Mucosa of rectum (tissue), 2 donors: ENCODE measurements around the gene DAPK1.

Experiments used
- H3K27ac ChIP-seq, 2 donors: one replicate each; pipeline ENCODE4 v1.7.0; 2013; ENCODE audit warnings: inconsistent platforms in 2 of 2, low read depth in 2 of 2, low read length in 2 of 2
- H3K27me3 ChIP-seq, 2 donors: one replicate each; pipeline ENCODE4 v1.7.0; 2013; ENCODE audit warnings: low read length in 2 of 2; ENCODE audit not compliant: control insufficient read depth in 2 of 2, insufficient read depth in 2 of 2
- H3K36me3 ChIP-seq, 2 donors: one replicate each; pipeline ENCODE4 v1.7.0; 2013; ENCODE audit warnings: low read length in 2 of 2; ENCODE audit not compliant: control insufficient read depth in 2 of 2, insufficient read depth in 2 of 2
- H3K4me1 ChIP-seq, 2 donors: one replicate each; pipeline ENCODE4 v1.7.0; 2013; ENCODE audit warnings: low read length in 2 of 2, mild to moderate bottlenecking in 1 of 2; ENCODE audit not compliant: control insufficient read depth in 2 of 2, insufficient read depth in 2 of 2
- H3K4me3 ChIP-seq, 2 donors: one replicate each; pipeline ENCODE4 v1.7.0; 2013; ENCODE audit warnings: low read length in 2 of 2
- H3K9ac ChIP-seq, 2 donors: one replicate each; pipeline ENCODE4 v1.7.0; 2013; ENCODE audit warnings: low read length in 2 of 2, low read depth in 1 of 2, mild to moderate bottlenecking in 1 of 2
- H3K9me3 ChIP-seq, 2 donors: one replicate each; pipeline ENCODE4 v1.7.0; 2013; ENCODE audit warnings: low read length in 2 of 2; ENCODE audit not compliant: control insufficient read depth in 2 of 2
- donor health status: healthy.
- donor health status: Normal muscosa, but diverticular disease.

The DAPK1 gene

DNA sequence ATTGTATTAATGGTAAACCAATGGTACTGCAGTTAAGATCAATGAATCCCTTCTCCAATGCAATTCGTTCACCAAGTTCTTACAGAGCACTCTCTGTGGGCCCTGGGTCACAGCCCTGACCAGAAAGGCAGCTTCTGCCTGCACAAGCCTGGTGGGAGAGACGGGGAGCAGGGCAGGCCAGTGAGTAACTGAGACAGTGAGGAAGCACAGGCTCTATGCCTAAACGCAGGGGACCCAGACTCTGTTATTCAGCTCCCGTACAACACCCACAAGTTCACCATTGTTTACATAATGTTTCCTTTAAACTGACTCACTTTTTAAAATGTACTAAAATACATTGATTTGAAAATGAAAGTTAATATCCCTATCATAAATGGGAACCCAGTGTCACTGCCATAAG lies 187.8 kb downstream of the DAPK1 start:
- Histone ChIP-seq H3K4me3 (no peak overlapping the region), H3K36me3 (peaks cover 0 to 4% of the 10 kb centered on the region in 2 donors), H3K4me1 (peaks cover 3 to 9% of the 10 kb centered on the region in 2 donors), H3K27ac (no peak overlapping the region), H3K27me3 (no peaks in the 10 kb centered on the region), H3K9ac (no peak overlapping the region), H3K9me3 (no peaks in the 10 kb centered on the region)

DNA sequence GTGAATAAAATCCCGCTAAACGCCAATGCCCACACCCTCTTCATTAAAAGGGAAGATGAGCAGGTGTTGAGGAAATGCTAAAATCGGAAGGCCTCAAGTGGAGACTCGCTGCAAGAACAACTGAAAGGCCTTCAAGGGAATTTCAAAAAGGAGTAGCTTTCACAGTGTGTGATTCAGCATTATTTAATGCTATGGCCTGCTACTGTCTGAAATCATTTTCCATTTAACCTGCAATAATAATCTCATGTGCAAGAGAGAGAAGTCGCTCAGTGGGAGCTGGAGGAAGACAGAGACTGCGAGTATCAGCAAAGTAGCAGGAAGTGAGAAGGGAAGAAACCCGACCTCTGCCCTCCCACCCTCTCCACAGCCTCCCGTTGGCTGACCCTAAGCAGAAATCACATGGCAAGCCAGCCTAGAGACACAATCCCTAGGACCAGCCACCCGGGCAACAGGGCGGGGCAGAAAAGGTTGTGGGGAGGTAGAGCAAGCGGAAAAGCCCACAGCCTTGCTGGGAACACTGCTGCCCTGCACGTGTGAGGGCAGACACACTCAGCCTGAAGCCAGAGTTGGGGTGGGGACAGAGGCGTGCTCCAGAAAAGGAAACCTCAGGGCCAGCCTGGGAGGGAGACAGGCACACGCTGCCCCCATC lies 188.3 kb downstream of the DAPK1 start:
- Histone ChIP-seq H3K36me3 (peaks cover 0 to 4% of the 10 kb centered on the region in 2 donors), H3K9me3 (no peaks in the 10 kb centered on the region), H3K4me3 (no peak overlapping the region), H3K27ac (no peak overlapping the region), H3K9ac (no peak overlapping the region), H3K4me1 (peaks cover 3 to 9% of the 10 kb centered on the region in 2 donors), H3K27me3 (no peaks in the 10 kb centered on the region)

DNA sequence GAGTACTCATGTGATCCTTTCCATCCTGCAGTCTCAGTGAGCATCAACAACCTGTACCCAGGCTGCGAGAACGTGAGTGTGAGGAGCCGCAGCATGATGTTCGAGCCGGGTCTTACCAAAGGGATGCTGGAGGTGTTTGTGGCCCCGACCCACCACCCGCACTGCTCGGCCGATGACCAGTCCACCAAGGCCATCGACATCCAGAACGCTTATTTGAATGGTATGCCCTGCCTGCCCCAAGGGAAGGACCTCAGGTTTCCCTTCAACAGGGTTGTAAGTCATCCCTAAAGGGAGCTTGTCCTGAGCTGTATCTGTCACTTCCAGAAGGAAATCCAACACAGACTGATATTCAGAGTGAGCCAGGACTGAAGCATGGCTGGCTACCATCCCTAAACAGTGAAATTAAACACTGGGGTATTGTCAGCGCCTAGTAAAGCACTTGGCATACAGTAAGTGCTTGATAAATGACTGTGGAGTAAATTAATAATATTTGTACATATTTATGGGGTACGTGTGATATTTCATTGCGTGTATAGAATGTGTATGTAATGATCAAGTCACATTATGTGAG lies 188.9 kb downstream of the DAPK1 start:
- no peak overlapping the region for H3K9ac ChIP-seq
- H3K4me3 ChIP-seq, result no peak overlapping the region
- H3K27ac ChIP-seq, result no peak overlapping the region
- no peaks in the 10 kb centered on the region for H3K9me3 ChIP-seq
- H3K36me3 ChIP-seq, result peaks cover 0 to 3% of the 10 kb centered on the region in 2 donors
- H3K27me3 ChIP-seq, result no peaks in the 10 kb centered on the region
- peaks cover 3 to 9% of the 10 kb centered on the region in 2 donors for H3K4me1 ChIP-seq

DNA sequence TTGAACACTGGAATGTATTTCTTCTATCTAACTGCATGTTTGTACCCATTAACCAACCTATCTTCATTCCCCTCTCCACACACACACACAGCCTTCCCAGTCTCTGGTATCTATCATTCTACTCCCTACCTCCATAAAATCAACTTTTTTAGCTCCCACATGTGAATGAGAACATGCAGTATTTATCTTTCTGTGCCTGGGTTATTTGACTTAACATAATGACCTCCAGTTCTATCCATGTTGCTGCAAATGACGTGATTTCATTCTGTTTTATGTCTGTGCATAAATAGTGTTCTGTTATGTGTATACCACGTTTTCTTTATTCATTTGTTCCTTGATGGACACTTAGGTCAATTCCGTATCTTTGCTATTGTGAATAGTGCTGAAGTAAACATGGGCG lies 189.5 kb downstream of the DAPK1 start:
- peaks cover 3 to 9% of the 10 kb centered on the region in 2 donors for H3K4me1 ChIP-seq
- H3K9me3 ChIP-seq, result no peaks in the 10 kb centered on the region
- H3K36me3 ChIP-seq, result no peaks in the 10 kb centered on the region
- H3K27ac ChIP-seq, result no peak overlapping the region
- no peak overlapping the region for H3K4me3 ChIP-seq
- H3K27me3 ChIP-seq, result no peaks in the 10 kb centered on the region
- no peak overlapping the region for H3K9ac ChIP-seq

DNA sequence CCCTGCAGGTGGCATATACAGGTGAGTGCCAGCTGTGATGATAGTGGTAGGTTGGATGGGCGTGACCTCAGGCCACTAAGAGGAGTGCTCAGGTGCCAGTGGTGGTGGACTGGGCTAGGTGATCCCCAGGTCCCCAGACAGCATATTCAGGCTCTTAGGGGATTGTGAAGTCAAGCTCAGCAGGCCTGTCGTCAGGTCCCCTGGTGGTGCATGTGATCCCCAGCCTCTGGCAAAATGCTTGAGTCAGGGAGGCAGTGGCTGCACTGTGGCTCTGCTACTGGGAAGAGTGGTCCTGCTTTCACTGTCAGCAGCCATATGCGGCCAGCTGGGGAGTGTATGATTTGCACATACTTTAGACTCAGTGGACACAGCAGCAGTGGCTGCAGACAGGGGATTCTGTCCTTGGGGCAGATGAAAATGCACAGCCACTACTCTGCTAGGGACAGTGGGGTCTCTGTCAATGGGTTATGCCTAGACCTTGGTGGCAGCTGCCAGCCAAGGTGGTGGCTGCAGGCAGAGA lies 196.6 kb downstream of the DAPK1 start:
- peaks cover 0 to 4% of the 10 kb centered on the region in 2 donors for H3K36me3 ChIP-seq
- H3K9me3 ChIP-seq, result no peaks in the 10 kb centered on the region
- no peaks in the 10 kb centered on the region for H3K4me1 ChIP-seq
- no peak overlapping the region for H3K27ac ChIP-seq
- no peaks in the 10 kb centered on the region for H3K27me3 ChIP-seq
- H3K4me3 ChIP-seq, result no peak overlapping the region
- H3K9ac ChIP-seq, result no peak overlapping the region

DNA sequence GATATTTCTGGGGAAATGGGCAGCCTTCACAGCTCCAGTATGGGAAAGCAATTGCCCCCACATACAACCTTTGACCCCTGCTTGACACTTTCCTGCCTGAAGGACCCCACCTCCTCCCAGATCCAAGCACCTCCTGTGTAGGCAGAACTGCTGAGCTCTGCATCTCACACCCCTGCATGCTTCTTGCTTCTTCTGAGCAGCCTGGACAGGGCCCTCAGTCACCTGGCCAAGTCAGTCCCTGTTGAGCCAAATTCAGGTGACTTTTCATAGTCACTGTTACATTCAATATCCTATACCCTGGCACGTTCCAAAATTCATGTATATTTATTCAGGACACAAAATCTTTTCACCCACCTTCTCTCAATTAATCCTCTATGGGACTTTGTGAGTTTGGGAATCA lies 197.9 kb downstream of the DAPK1 start:
- H3K4me1 ChIP-seq, result no peaks in the 10 kb centered on the region
- H3K9ac ChIP-seq, result no peak overlapping the region
- H3K4me3 ChIP-seq, result no peak overlapping the region
- no peaks in the 10 kb centered on the region for H3K9me3 ChIP-seq
- peaks cover 0 to 4% of the 10 kb centered on the region in 2 donors for H3K36me3 ChIP-seq
- H3K27ac ChIP-seq, result no peak overlapping the region
- no peaks in the 10 kb centered on the region for H3K27me3 ChIP-seq

DNA sequence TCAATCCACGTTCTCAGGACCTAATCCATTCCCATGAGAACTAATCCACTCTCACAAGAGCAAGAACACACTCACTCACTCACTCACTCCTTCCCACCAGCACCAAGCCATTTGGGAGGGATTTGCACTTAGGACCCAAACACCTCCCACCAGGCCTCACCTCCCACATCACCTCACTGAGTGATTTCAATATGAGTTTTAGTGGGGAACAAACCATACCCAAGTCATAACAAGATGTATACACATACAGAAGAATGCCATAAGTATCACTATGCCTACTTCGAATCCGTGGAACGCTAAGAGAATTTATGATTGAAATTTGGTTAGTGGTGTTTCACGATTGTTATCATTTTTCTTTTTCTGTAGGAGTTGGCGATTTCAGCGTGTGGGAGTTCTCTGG lies 199.0 kb downstream of the DAPK1 start:
- H3K27ac ChIP-seq, result no peak overlapping the region
- H3K9me3 ChIP-seq, result no peaks in the 10 kb centered on the region
- H3K4me3 ChIP-seq, result no peak overlapping the region
- no peaks in the 10 kb centered on the region for H3K4me1 ChIP-seq
- H3K36me3 ChIP-seq, result peaks cover 0 to 4% of the 10 kb centered on the region in 2 donors
- no peaks in the 10 kb centered on the region for H3K27me3 ChIP-seq
- H3K9ac ChIP-seq, result no peak overlapping the region

DNA sequence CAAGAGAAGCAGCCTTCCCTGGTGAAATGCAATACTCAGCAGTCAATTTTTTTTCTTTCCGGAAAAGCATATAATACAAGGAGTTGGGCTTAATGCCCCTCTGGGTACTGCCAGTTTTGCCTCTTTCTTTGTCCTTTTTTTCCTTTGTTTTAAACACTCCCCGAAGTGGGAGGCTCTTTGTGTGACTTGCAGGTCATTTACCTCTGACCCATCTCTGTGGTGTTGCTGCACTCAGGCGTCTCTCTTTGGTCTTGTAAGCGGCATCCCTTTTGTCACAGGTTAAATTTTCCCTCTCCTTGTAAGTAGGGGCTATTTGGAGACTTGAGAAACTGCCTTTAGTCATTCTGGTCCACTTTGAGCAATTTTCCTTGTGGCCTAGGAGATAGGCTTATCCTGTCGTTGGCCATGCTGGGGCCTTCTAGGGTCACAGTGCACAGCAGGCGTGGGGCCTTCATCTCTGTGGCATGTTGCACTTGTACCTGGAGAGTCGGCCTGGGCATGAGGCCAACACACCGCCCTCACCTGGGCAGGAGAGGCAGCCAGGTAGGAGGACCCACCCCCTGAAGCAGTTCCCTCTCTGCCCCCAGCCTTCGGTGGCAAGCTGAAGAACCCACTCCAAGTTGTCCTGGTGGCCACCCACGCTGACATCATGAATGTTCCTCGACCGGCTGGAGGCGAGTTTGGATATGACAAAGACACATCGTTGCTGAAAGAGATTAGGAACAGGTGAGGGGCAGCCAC lies 200.6 kb downstream of the DAPK1 start:
- Histone ChIP-seq H3K9me3 (no peaks in the 10 kb centered on the region), H3K9ac (no peak overlapping the region), H3K4me1 (no peaks in the 10 kb centered on the region), H3K27ac (no peak overlapping the region), H3K27me3 (no peaks in the 10 kb centered on the region), H3K4me3 (no peak overlapping the region), H3K36me3 (peaks cover 0 to 9% of the 10 kb centered on the region in 2 donors)

DNA sequence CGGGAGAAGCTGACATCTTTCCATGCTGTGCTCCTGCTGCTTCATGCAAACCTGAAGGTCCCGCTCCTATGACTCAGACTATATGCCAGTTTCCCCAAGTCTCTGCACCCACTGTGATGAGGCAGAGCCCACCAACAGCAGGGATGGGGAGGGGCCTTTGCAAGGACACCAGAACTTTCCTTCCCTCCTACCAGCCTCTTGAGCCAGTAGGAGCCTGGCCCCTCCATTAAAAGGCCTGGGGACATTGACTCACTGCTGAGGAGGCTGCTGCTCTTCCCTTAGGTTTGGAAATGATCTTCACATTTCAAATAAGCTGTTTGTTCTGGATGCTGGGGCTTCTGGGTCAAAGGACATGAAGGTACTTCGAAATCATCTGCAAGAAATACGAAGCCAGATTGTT lies 202.2 kb downstream of the DAPK1 start:
- H3K36me3 ChIP-seq, result peaks cover 0 to 6% of the 10 kb centered on the region in 2 donors
- H3K4me3 ChIP-seq, result no peak overlapping the region

DNA sequence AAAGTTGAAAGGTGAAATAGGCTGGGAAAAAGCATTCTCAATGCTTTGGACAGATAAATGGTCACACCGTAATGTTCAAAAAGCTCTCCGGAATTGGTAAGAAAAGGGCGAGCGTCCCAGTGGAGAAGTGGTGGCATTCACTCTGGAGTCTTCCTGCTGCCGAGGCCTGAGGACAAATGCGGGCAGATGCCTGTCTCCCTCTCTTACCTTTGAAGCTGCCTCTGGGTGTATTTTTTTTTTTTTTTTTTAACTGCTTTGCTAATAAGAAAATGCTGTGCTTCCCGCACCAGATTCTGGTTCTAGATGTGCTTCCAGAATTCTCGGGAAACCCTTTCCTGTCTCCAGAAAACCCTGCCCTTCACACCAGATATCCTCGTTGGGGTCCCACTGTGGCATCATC lies 203.8 kb downstream of the DAPK1 start:
- Histone ChIP-seq H3K36me3 (peaks cover 4 to 6% of the 10 kb centered on the region in 2 donors), H3K27ac (no peak overlapping the region), H3K4me3 (no peak overlapping the region), H3K4me1 (no peaks in the 10 kb centered on the region), H3K27me3 (no peaks in the 10 kb centered on the region), H3K9me3 (no peaks in the 10 kb centered on the region), H3K9ac (no peak overlapping the region)

More for the DNA sequence above, 202.2 kb downstream of the DAPK1 start:
- Histone ChIP-seq H3K27me3 (no peaks in the 10 kb centered on the region), H3K27ac (no peak overlapping the region), H3K9ac (no peak overlapping the region), H3K9me3 (no peaks in the 10 kb centered on the region), H3K4me1 (no peaks in the 10 kb centered on the region)
